Measurements from ENCODE around the gene GALNT18. TPM values are rescaled to one million over a fixed set of nuclear protein-coding genes. Genes with fewer than 3 reads are reported as not detected.

The GALNT18 gene
- total RNA-seq, 4 donors from 2014 or later: 4.7 to 20.4 (median 14.1) TPM

DNA sequence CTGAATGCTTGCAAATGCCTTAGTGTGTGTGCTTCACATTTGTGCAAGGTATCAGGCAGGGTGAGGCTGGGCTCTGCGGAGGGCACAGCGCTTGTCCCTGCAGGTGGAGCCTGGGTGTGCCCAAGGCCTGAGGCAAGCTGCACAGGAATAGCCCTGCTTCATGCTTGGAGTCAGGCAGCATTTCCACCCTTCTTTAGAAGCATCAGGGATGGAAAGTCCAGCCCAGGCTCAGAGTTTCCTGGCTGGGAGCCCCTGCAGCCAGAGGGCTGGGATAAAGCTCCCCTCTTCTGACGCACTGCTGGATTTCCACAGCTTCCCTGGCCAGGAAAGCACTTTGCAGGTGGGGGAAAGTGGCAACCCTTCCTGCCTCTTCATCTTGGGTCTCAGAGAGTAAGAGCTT, 63.4 kb downstream of the GALNT18 start:
- Histone ChIP-seq H3K27ac (no peak overlapping the region), H3K4me3 (no peak overlapping the region), H3K27me3 (no peaks in the 10 kb centered on the region), H3K4me1 (peaks cover 0 to 35% (median 16%) of the 10 kb centered on the region in 3 donors), H3K36me3 (no peaks in the 10 kb centered on the region), H3K9me3 (no peaks in the 10 kb centered on the region)
- no peak for DNase-seq
- 21 to 47% methylated on average over 2 to 3 of the region's 3 CpGs for WGBS, 2 donors
- TF ChIP-seq POLR2A (IDR thresholded peaks at IDR 0.05): no peak
- TF ChIP-seq, protein P1, sequence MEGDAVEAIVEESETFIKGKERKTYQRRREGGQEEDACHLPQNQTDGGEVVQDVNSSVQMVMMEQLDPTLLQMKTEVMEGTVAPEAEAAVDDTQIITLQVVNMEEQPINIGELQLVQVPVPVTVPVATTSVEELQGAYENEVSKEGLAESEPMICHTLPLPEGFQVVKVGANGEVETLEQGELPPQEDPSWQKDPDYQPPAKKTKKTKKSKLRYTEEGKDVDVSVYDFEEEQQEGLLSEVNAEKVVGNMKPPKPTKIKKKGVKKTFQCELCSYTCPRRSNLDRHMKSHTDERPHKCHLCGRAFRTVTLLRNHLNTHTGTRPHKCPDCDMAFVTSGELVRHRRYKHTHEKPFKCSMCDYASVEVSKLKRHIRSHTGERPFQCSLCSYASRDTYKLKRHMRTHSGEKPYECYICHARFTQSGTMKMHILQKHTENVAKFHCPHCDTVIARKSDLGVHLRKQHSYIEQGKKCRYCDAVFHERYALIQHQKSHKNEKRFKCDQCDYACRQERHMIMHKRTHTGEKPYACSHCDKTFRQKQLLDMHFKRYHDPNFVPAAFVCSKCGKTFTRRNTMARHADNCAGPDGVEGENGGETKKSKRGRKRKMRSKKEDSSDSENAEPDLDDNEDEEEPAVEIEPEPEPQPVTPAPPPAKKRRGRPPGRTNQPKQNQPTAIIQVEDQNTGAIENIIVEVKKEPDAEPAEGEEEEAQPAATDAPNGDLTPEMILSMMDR (IDR thresholded peaks at IDR 0.05): peak in 1 of 6 experiments; percentile 37
- intact Hi-C loops (cut with DNase I): no loop called here

DNA sequence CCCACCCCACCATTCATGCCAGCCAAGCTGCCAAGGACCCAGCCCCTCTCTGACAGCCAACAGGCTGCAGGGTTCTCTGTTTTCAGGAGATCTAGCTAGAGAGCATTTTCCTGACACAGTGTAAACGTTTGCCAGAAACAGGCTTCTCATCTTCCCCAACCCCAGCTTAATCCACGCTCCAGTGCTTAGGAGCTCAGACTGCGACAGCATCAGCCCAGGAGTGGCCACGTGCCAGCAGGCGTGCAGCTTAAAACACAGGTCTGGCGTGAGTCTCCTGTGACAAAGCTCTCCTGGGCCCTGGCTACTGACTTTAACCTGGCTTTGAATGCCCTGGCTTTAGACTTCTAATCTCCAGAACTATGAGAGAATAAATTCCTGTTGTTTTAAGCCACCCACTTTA, 66.6 kb downstream of the GALNT18 start:
- no peaks in the 10 kb centered on the region for H3K27me3 ChIP-seq
- no peak for DNase-seq
- no peak overlapping the region for H3K27ac ChIP-seq
- 30 to 43% methylated on average over 4 to 5 of the region's 6 CpGs for WGBS, 2 donors
- intact Hi-C loops (cut with DNase I): no loop called here
- no peaks in the 10 kb centered on the region for H3K9me3 ChIP-seq
- no peak overlapping the region for H3K4me3 ChIP-seq
- no peaks in the 10 kb centered on the region for H3K36me3 ChIP-seq
- no peak for TF ChIP-seq POLR2A (IDR thresholded peaks at IDR 0.05)
- TF ChIP-seq, protein P1 (IDR thresholded peaks at IDR 0.05): no peak
- H3K4me1 ChIP-seq: peaks cover 0 to 35% (median 16%) of the 10 kb centered on the region in 3 donors

DNA sequence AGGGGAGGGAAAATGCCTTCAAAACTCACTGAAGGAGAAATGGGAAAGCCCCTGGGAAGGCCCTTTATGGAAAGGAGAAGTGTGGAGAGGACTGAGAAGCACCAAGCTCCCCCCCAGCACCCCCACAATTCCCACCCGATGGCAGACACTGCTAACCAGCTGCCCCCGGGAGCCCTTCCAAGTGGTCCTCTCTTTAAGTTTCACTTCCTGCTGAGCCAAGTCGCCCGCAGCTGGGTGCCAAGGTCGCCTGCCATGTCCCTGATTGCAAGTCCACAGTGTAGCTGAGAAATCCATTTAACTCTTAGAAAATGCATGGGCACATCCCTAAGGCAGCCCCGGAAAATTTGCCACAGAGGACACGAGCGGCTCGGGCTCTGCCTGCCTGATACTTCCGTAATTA, 68.2 kb downstream of the GALNT18 start:
- no peaks in the 10 kb centered on the region for H3K9me3 ChIP-seq
- TF ChIP-seq, protein P1 (IDR thresholded peaks at IDR 0.05): no peak
- DNase-seq: no peak
- H3K4me3 ChIP-seq: no peak overlapping the region
- H3K36me3 ChIP-seq: no peaks in the 10 kb centered on the region
- intact Hi-C loops (cut with DNase I): no loop called here
- 73 to 77% methylated on average over 10 of the region's 10 CpGs for WGBS, 2 donors
- H3K27me3 ChIP-seq: no peaks in the 10 kb centered on the region
- H3K27ac ChIP-seq: no peak overlapping the region
- H3K4me1 ChIP-seq: peaks cover 0 to 31% (median 11%) of the 10 kb centered on the region in 3 donors

DNA sequence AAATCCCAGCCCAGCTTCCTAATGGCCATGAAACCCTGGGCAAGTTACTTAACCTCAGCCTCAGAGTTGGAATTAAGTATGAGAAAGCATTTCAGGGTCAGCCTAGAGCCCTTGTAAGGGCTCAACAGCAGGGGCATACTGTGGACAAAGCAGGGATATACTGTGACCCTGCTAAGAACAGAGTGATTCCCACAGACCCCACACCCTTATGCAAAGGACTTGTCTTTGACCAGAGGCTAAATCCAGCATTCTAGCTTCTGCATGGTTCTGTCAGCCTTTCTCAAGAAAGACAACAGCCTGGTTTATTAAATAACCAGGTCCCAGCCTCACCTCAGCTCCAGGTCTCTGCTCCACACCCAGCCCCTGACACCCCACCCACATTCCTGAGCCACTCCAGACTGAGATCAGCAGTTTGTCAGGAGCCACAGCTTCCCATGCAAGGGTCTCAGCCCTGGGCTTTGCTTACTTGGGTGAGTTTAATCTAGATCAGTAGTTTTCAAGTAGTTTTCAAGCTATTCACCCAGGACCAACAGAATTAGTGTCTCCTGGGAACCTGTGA, 69.2 kb downstream of the GALNT18 start:
- H3K4me3 ChIP-seq: no peak overlapping the region
- no peaks in the 10 kb centered on the region for H3K9me3 ChIP-seq
- no peak overlapping the region for H3K27ac ChIP-seq
- no peaks in the 10 kb centered on the region for H3K27me3 ChIP-seq
- DNase-seq: no peak
- peaks cover 0 to 21% (median 7%) of the 10 kb centered on the region in 3 donors for H3K4me1 ChIP-seq
- H3K36me3 ChIP-seq: no peaks in the 10 kb centered on the region
- intact Hi-C loops (cut with DNase I): no loop called here
- TF ChIP-seq POLR2A (IDR thresholded peaks at IDR 0.05): no peak
- TF ChIP-seq, protein P1 (IDR thresholded peaks at IDR 0.05): no peak

DNA sequence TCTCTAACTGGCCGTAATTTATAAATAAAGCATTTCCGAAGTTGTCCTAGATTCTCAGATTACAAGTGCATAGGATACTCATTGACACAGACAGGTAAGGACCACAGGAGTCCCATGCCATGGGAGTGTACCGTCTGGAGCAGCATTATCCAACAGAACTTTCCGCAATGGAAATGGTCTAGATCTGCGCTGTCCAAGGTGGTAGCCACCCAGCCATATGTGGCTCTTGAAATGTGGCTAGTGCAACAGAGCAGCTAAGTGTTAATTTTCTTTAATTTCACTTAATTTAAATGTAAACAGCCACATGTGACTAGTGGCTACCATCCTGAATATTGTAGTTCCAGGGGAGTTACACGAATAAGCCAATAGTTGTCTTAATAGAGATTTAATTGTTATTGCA, 71.3 kb downstream of the GALNT18 start:
- WGBS, 2 donors: 87 to 90% methylated on average over 6 of the region's 6 CpGs
- Histone ChIP-seq H3K4me3 (no peak overlapping the region), H3K4me1 (peaks cover 0 to 24% (median 7%) of the 10 kb centered on the region in 3 donors), H3K9me3 (no peaks in the 10 kb centered on the region), H3K27ac (no peak overlapping the region), H3K27me3 (no peaks in the 10 kb centered on the region), H3K36me3 (no peaks in the 10 kb centered on the region)
- TF ChIP-seq, protein P1 (IDR thresholded peaks at IDR 0.05): no peak
- TF ChIP-seq POLR2A (IDR thresholded peaks at IDR 0.05): no peak
- intact Hi-C loops (cut with DNase I): no loop called here
- no peak for DNase-seq
